Endodermal cell (in vitro differentiated cells): ENCODE measurements around the gene TBCA. TPM values are rescaled to one million over a fixed set of nuclear protein-coding genes. Genes with fewer than 3 reads are reported as not detected.

Experiments used
- DNase-seq: peaks from one replicate; pipeline ENCODE4 v3.0.0-alpha.2; 2017
- H3K27ac ChIP-seq: 2 replicates; pipeline ENCODE4 v1.5.1; 2013; ENCODE audit warnings: mild to moderate bottlenecking, low read depth, low read length, moderate library complexity
- H3K27me3 ChIP-seq: 2 replicates; pipeline ENCODE4 v1.6.1; 2013; ENCODE audit warnings: mild to moderate bottlenecking, low read length, moderate library complexity; ENCODE audit not compliant: insufficient read depth, control insufficient read depth, poor library complexity, severe bottlenecking
- H3K36me3 ChIP-seq: 2 replicates; pipeline ENCODE4 v1.7.0; 2013; ENCODE audit warnings: mild to moderate bottlenecking, low read length, moderate library complexity; ENCODE audit not compliant: control insufficient read depth, insufficient read depth
- H3K4me1 ChIP-seq: one replicate; pipeline ENCODE4 v1.7.0; 2013; ENCODE audit warnings: low read length; ENCODE audit not compliant: control insufficient read depth, insufficient read depth
- H3K4me3 ChIP-seq: 2 replicates; pipeline ENCODE4 v1.5.1; 2013; ENCODE audit warnings: mild to moderate bottlenecking, low read length, moderate library complexity
- H3K9ac ChIP-seq: 2 replicates; pipeline ENCODE4 v1.6.1; 2013; ENCODE audit warnings: mild to moderate bottlenecking, low read length, moderate library complexity; ENCODE audit not compliant: poor library complexity, severe bottlenecking; ENCODE audit errors: extremely low read depth
- H3K9me3 ChIP-seq: 2 replicates; pipeline ENCODE4 v1.6.1; 2013; ENCODE audit warnings: mild to moderate bottlenecking, low read length, moderate library complexity; ENCODE audit not compliant: control insufficient read depth
- H3K27ac Mint-ChIP-seq: 2 replicates; pipeline ENCODE4 v1.8.0; 2020; ENCODE audit warnings: mixed read lengths
- H3K27me3 Mint-ChIP-seq: 2 replicates; pipeline ENCODE4 v1.8.0; 2021; ENCODE audit warnings: mild to moderate bottlenecking, mixed read lengths; ENCODE audit not compliant: insufficient read depth
- H3K36me3 Mint-ChIP-seq: 2 replicates; pipeline ENCODE4 v1.8.0; 2020; ENCODE audit warnings: low read depth, mixed read lengths
- H3K4me1 Mint-ChIP-seq: 2 replicates; pipeline ENCODE4 v1.8.0; 2020; ENCODE audit warnings: mixed read lengths
- H3K4me3 Mint-ChIP-seq: 2 replicates; pipeline ENCODE4 v1.8.0; 2020; ENCODE audit warnings: mild to moderate bottlenecking, moderate library complexity, mixed read lengths
- H3K9me3 Mint-ChIP-seq: 2 replicates; pipeline ENCODE4 v1.8.0; 2020; ENCODE audit warnings: mild to moderate bottlenecking, mixed read lengths
- CTCF ChIP-seq: fragments of 200-600 bp; sonication (generic); conservative IDR thresholded peaks from 2 replicates; pipeline ENCODE4 v1.5.0; 2021; ENCODE audit warnings: antibody characterized with exemption, mild to moderate bottlenecking
- WGBS, 2 experiments: methylation state at CpG; one replicate each; pipeline versions ENCODE4 v1.1.5 to v1.1.7; 2013; ENCODE audit warnings: missing lambda C conversion rate in 2 of 2, mixed read lengths in 1 of 2; ENCODE audit not compliant: insufficient coverage in 1 of 2, insufficient read length in 1 of 2; 5-methylcytosine and 5-hydroxymethylcytosine counted together
- total RNA-seq, 2 donors: library from RNA; stranded (reverse); fragmentation: NEBNext Ultra II Directional in 1 of 2; extraction: Animal tissue kit (Norgen Biotek cat#: 25700) in 1 of 2; gene quantifications; 2 replicates in 1 of 2; 3 replicates in 1 of 2; pipeline ENCODE4 v1.2.1, GENCODE V29; 2021

TBCA gene
- total RNA-seq, 2 donors from 2014 or later = 415 to 454 TPM

GRCh38 chr5:77741608-77742007 is 34.5 kb downstream of the TBCA start:
- Histone ChIP-seq H3K27ac (no peak overlapping the region), H3K4me1 (no peaks in the 10 kb centered on the region), H3K9ac (no peak overlapping the region), H3K27me3 (no peaks in the 10 kb centered on the region), H3K4me3 (no peak overlapping the region), H3K36me3 (peaks cover 38% of the 10 kb centered on the region), H3K9me3 (peaks cover 5% of the 10 kb centered on the region)
- no peak for TF ChIP-seq CTCF
- no peaks in the 10 kb centered on the region for H3K9me3 Mint-ChIP-seq
- H3K27ac Mint-ChIP-seq = no peak overlapping the region
- H3K36me3 Mint-ChIP-seq = peaks cover 5% of the 10 kb centered on the region
- no peak for DNase-seq
- 93 to 98% methylated on average over 3 of the region's 3 CpGs for WGBS, 2 experiments
- H3K4me3 Mint-ChIP-seq = no peak overlapping the region
- peaks cover 9% of the 10 kb centered on the region for H3K4me1 Mint-ChIP-seq
- H3K27me3 Mint-ChIP-seq = no peaks in the 10 kb centered on the region

DNA sequence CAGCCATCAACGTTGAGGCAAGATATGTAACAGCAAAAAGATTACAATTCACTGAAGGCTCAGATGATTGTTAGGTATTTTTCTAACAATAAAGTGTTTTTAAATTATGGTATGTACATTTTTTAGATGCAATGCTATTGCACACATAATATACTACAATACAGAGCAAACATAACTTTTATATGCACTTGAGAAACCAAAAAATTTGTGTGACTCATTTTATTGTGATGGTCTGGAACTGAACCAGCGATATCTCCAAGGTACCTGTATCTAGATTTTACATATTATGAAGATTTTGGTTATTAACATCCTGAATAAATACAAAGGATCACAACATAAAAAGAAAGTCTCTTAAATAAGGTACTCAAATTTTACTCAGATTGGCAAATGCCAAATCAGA is 41.3 kb downstream of the TBCA start:
- 100% methylated on average over 1 of the region's 2 CpGs; no CpG with 5 or more reads in 1 of the 2 experiments for WGBS, 2 experiments
- Mint-ChIP-seq H3K27ac (no peak overlapping the region), H3K9me3 (peaks cover 9% of the 10 kb centered on the region), H3K36me3 (peaks cover 32% of the 10 kb centered on the region), H3K4me3 (no peak overlapping the region), H3K4me1 (no peaks in the 10 kb centered on the region), H3K27me3 (no peaks in the 10 kb centered on the region)
- H3K4me1 ChIP-seq = no peaks in the 10 kb centered on the region
- no peak for TF ChIP-seq CTCF
- H3K27ac ChIP-seq = no peak overlapping the region
- no peak overlapping the region for H3K4me3 ChIP-seq
- peaks cover 38% of the 10 kb centered on the region for H3K9me3 ChIP-seq
- no peak for DNase-seq
- H3K27me3 ChIP-seq = no peaks in the 10 kb centered on the region
- no peak overlapping the region for H3K9ac ChIP-seq
- peaks cover 61% of the 10 kb centered on the region for H3K36me3 ChIP-seq

DNA sequence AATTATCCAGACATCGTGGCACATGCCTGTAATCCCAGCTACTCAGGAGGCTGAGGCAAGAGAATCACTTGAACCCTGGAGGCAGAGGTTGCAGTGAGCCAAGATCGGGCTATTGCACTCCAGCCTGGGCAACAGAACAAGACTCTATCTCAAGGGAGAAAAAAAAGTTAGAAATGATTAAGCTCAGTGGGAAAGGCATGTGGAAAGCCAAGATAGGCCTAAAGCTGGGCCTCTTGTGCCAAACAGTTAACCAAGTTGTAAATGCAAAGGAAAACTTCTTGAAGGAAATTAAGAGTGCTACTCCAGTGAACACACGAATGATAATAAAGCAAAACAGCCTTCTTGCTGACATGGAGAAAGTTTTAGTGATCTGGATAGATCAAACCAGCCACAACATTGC is 43.0 kb downstream of the TBCA start:
- Histone ChIP-seq H3K9me3 (peaks cover 38% of the 10 kb centered on the region), H3K9ac (no peak overlapping the region), H3K36me3 (peaks cover 65% of the 10 kb centered on the region), H3K4me3 (no peak overlapping the region), H3K4me1 (no peaks in the 10 kb centered on the region), H3K27ac (no peak overlapping the region), H3K27me3 (no peaks in the 10 kb centered on the region)
- Mint-ChIP-seq H3K4me3 (no peak overlapping the region), H3K27me3 (no peaks in the 10 kb centered on the region), H3K36me3 (peaks cover 31% of the 10 kb centered on the region), H3K4me1 (no peaks in the 10 kb centered on the region), H3K9me3 (peaks cover 9% of the 10 kb centered on the region), H3K27ac (no peak overlapping the region)
- 93 to 97% methylated on average over 3 of the region's 3 CpGs for WGBS, 2 experiments
- DNase-seq = no peak
- no peak for TF ChIP-seq CTCF
